NCI-H82 treated with DMSO at 0.1 percent for 48 hours (cell line): Measurements from ENCODE around the gene HK1.
A peak's percentile ranks its signal among the peaks of the same experiment; 100 is the strongest.

Experiments
- DNase-seq: peaks from one replicate; lab custom pipeline; 2025; ENCODE audit not compliant: unreplicated experiment; lab: John Stamatoyannopoulos, UW

HK1 gene

DNA sequence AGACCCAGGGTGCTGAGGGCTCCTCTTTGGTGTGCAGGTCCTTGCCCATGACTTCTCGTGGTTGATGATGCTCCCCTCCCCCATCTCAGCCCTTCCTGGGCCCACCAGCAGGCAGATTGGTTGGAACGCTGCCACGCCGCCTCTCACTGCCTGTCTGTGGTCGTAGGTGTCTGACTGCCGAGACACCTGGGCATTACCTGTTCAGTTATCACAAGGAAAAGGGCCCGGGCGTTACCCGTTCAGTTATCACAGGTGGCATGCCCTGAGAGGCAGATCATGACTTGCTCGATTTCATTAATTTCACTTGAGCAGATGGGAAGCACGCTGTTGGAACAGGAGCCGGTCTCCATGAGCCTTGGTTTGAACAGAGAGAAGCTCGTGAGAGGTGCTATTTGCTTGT lies 95.9 kb downstream of the HK1 start:
- no peak for DNase-seq

DNA sequence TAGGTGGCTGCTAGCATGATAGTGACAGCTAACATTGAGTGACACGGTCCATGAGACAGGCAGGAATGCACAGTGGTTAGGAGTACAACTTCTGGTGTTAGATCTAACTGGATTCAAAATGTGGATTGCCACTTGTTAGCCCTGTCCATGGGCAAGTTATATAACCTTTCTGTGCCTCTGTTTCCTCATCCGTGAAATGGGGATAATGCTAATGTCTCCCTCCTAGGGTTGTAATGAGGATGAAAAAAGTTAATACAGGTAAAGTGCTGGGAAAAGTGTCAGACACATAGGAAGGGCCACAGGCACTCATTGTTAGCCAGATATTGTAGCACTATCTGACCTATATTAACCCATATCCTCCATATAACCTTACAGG lies 96.6 kb downstream of the HK1 start:
- no peak for DNase-seq

DNA sequence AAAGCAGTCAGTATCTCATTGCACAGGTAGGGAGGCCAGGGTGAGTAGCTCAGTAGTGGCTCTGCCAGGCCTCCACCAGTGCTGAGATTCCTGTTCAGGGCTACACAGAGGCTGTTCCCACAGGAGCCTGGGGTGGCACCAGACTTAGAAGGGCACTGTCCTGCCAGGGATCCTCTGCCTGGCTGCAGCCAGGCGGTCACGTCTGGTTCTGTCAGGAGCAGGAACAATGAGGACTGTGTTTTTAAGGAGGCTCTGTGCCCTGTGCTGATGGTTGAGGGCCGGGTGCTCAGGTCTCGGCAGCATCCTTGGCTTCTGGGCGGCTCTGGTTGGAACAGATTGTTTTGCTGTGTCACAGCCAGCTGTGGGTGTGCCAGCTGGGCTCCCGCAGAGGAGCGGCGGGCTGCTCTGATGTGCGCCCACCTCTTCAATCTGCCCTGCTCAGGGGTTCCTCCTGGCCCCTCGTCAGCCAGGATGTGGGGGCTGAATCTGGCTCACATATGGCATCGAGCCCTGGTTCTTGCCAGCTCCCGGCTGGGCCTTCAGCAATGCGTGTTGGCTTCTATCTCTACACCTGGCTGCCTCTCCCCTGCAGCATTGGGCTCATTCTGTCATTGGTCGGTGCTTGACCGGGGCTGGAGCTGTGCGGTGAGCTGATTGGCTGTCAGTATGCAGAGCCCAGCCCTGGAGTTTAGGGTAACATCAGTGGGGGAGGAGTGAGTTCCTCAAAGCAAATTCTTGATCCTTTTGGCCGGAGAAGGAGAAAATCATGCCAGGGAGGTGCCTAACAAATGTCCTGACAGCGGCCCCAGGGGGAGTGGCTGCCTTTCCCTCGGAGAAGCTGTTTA lies 97.2 kb downstream of the HK1 start:
- no peak for DNase-seq

DNA sequence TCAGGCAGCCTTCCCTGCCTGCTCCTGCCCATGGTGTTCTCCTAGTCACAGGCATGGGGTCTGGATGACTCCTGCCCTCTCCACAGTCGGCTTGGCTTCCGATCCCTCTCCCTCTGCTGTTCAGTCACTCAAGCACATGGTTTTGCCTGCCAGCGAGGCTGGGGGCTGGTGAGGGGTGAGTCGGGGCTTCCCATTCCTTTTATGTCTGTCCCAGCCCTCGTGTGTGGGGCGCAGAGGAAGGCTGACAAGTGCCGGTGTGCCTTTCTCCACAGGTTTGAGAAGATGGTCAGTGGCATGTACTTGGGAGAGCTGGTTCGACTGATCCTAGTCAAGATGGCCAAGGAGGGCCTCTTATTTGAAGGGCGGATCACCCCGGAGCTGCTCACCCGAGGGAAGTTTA lies 98.4 kb downstream of the HK1 start:
- DNase-seq, result no peak

DNA sequence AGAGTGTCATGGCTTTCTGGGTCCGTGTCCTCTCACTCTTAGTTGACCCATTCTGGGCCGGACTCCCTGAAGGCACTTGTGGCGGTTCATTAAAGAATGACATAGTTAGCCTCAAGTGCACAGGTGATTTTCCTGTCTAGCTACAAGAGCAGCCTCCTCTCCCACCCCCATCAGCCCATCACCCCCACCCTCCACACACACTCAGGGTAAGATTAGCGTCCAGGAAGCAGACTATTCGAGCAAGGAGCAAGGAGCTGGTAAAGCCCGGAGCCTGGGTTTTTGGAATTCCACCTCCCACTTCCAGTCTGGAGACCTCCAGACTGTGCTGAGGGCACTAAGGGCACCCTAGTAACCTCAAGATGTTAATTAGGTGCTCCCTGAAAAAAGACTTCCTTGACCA lies 98.9 kb downstream of the HK1 start:
- DNase-seq, result no peak

DNA sequence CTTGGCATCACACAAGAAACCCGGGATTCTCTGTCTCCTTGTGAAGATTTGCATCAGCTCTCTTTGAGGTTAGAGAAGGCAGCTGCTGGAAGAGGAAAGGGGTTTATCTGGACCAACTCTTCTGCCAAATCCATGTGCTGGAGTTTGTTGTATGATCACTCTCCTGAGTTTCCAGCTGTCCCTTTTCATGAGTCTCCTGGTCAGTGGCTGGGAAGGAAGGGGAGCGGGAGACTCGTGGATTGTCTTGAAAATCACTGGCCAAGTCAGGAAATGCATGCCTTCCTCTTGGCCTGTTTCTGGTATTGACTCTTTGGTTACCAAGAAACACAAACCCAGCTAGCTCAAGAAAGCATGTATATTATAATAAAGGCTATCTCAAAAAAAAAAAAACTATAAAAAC lies 99.6 kb downstream of the HK1 start:
- DNase-seq, result no peak

DNA sequence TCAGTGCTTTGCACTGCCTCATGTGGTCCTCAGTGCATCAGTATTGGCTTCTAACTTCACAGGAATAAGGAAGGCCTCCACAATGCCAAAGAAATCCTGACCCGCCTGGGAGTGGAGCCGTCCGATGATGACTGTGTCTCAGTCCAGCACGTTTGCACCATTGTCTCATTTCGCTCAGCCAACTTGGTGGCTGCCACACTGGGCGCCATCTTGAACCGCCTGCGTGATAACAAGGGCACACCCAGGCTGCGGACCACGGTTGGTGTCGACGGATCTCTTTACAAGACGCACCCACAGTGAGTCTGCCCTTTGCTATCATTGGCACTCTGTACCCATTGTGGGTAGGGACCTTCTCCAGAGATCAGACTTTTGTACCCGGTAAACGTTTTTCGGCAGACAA lies 101.5 kb downstream of the HK1 start:
- no peak for DNase-seq

DNA sequence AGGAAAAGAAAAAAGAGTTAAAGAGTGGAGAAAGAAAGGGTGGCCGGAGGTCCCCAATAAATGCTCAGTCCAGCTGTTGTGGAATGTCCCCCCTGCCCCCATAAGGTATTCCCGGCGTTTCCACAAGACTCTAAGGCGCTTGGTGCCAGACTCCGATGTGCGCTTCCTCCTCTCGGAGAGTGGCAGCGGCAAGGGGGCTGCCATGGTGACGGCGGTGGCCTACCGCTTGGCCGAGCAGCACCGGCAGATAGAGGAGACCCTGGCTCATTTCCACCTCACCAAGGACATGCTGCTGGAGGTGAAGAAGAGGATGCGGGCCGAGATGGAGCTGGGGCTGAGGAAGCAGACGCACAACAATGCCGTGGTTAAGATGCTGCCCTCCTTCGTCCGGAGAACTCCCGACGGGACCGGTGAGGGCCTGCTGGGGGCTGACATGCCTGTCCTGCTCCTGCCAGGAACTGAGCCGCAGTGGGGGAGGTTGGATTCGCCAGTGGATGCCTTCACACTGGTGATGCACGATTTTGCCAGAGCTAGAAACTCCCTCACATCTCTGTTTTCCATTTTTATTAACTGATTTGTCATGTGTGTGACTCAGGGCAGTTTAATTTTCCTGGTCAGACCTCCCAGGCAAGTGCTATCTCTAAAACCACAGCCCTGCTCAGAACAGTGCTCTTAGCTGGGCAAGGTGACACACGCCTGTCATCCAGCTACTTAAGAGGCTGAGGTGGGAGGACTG lies 104.3 kb downstream of the HK1 start:
- DNase-seq, result no peak

DNA sequence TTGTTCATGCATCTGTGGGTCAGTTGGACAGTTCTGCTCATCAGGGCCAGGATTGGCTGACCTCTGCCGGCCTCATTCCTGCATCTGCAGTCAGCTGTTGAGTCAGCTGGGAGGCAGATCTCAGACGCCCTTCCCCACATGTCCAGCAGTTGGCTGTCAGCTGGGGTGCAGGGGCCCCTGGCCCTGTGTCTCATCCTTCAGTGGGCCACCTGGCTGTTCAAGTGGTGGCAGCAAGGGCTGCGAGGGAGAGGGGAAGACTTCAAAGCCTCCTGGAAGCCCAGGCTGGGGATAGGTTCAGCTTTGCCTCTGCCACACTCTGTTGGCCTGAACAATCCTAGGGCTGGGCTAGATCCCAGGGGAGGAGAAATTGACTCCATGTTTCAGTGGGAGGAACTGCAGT lies 105.3 kb downstream of the HK1 start:
- no peak for DNase-seq

DNA sequence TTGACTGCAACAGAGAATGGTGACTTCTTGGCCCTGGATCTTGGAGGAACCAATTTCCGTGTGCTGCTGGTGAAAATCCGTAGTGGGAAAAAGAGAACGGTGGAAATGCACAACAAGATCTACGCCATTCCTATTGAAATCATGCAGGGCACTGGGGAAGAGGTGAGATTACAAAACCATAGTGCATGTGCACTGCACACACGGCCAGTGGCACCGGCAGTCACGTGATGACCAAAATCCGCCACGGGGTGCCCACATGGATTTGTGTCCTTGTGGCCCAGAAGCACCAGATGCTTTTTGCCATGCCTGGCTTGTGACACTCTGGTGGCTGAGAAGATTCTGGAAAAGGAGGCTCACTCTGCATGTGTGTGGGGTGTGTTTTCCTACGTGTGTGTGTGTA lies 106.0 kb downstream of the HK1 start:
- DNase-seq, result no peak

DNA sequence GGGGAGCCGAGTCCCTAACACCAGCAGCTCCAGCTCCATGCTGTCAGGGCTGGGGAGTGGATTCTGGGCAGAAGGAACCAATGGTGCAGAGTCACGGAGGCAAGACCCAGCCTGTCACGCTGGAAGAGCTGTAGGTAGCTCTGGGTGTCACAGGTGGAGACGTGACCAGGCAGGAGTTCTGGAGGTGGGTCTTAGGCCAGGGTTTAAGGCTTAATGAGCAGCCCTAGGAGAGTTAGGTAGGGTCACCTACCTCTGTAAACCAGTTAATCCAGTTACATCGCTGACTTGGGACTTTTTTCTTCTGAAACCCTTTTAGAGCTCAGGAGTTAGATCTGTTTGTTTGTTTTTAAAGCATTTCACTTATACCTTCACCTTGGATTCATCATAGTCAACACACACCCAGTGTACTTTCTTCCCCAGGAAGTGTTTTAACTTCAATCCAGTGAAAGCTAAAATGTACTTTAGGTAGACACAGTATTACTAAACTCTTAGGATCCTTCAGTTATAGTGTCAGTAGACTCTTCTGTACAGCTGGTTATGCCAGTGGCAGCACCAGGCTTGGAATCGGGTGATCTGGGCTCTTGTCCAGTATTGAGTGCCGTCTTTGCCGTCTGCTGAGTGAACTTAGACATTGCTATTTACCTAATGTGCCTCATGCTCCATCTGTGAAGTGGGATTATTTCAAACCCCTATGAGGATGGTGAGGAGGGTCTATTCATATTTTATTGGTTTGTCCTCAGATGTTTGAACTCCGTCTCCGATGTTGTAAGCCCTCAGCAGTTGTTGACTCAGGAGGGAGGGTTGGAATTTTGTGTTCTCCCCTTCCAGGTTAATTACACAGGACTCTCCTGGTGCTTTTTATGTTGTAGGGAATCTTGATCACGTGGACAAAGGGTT lies 107.4 kb downstream of the HK1 start:
- DNase-seq, result no peak

DNA sequence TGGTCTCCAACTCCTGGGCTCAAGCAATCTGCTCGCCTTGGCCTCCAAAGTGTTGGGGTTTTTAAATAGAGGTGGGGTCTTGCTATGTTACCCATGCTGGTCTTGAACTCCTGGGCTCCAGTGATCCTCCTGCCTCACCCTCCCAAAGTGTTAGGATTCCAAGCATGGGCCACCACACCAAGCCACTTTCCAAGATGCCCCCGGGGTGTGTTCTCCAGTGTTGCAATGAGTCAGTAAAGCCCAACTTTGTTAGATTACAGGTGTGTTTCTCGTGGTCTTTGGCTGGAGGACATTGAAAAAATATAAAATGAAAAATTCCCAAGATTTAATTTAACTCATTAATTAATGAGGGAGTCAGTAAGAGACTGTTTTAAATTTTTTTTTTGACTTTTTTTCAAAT lies 109.2 kb downstream of the HK1 start:
- no peak for DNase-seq

DNA sequence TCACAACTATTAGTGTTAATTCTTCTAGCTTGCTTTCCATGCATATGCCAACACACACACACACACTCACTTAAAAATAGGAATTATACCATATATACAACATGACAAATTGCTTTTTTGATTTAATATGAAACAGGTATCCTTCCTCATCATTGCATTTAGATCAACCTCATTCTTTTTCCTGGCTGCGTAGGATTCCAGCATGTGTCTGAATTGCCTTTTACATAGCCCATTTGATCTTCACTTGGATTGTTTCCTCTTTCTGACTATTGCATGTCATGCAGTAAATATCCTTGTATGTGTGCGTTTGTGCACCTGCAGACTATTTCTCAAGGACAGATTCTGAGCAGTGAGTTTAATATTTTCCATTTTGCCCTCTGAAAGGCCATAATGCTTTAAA lies 110.2 kb downstream of the HK1 start:
- no peak for DNase-seq

DNA sequence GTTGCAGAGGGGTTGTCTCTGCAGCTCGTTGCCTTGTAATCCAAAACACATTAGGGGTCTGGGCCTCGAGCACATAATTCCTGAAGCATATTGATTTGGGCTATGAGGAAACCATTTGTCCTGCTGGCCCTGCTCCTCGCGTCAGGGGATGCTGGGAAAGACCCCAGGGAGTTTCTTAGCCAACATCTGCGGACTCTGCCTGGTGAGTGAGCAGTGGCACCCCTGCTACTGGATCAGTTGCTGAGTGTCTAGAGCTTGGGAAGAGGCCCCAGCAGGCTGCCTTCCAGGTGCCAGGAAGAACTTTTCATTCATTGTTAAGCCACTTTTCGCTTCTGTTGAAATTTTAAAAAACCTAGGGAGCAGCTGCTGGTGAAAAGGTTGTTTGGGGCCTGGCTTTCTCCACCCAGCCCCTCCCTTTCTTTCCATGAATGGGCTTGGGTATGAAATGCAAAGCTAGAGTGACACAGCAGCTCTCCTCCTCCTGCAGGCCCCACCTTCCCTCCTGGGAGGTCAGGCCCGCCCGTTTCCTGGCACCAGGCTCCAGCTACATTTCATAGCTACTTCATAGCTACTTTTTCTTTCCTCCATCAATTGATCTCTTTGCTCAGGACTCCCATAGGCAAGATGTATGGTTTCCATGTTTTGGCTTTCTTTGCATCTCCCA lies 111.7 kb downstream of the HK1 start:
- no peak for DNase-seq

DNA sequence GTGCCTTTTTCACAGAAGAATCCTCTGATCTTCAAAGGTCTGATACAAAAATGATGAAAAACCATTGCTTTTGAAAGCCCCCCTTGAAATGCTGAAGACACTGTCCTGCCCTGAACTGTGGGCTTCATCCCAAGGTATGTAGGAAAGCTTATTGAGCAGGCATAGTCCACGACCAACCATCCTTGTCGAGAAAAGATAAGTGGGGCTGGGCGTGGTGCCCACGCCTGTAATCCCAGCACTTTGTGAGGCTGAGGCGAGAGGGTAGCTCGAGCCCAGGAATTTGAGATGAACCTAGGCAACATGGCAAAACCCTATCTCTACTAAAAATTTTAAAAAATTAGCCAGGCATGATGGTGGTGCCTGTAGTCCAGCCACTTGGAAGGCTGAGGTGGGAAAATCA lies 112.9 kb downstream of the HK1 start:
- no peak for DNase-seq

DNA sequence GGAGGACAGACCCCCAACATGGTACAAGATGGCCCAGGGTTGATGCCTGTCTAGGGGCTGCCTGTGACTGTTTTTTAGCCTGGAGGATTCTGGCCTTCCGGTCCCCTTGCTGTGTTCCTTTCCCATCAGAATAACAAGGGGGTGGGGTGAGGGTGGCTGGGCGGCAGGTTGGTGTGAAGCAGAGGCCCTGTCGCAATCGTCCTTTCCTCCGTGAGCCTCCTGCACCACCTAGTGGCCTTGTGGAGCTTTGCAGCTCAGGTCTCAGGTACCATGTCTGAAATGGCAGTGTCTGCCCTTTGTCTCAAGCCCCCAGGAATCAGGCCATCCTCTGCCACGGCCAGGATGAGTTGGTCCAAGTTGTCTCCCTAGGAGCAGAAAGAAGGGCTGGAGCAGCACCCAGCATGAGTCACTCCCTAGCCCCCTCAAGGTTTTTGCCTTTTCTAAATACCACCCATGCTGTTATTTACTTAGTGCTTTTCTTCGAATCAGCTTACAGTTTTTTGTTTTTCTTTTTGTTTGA lies 114.2 kb downstream of the HK1 start:
- peak; percentile 30 for DNase-seq

DNA sequence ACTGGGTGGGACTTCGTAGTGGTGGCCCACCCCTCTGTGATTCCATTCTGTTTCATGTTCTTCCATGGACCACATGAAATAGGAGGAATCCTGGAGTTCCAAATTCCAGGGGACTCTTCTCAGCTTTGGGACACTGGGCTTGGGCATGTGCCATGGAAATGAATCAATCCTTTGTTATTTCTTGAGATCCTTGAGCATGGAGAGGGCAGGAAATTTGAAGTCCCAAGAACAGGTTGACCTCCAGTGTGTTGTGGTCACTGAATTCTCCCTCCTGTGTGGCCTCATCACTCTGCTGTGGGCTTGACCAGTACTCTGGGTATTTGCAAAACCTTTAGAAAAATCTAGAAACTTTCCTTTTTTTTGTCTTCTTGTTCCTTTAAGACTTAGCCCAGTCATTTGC lies 115.7 kb downstream of the HK1 start:
- no peak for DNase-seq

DNA sequence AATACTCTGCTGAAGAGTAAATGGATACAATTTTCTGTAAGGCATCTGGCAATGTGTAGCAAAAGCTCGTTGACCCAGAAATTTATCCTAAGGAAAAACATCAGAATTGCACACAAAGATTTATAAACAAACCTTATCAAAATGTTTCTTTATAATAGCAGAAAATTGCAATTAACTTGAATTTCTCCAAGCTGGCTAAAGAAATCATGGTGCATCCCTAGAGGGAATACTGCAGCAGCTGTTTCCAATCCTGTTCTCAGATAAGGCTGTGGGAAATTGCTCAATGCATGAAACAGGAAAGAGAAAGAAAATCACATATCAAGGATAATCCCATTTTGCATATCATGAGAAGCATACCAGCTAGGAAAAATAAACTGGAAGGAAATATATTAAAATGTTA lies 119.7 kb downstream of the HK1 start:
- no peak for DNase-seq

DNA sequence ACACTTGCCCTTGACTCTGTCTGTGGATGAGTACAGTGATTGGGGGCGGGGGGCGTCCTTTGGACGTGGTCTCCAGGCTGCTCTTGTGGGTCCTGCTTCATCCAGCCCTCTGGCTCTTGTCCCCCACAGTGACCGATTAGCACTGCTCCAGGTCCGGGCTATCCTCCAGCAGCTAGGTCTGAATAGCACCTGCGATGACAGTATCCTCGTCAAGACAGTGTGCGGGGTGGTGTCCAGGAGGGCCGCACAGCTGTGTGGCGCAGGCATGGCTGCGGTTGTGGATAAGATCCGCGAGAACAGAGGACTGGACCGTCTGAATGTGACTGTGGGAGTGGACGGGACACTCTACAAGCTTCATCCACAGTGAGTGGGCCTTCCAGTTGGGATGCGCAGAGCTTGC lies 120.2 kb downstream of the HK1 start:
- DNase-seq, result no peak

DNA sequence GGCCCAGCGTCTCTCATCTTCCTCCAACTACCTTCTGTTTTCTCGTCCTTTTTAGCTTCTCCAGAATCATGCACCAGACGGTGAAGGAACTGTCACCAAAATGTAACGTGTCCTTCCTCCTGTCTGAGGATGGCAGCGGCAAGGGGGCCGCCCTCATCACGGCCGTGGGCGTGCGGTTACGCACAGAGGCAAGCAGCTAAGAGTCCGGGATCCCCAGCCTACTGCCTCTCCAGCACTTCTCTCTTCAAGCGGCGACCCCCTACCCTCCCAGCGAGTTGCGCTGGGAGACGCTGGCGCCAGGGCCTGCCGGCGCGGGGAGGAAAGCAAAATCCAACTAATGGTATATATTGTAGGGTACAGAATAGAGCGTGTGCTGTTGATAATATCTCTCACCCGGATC lies 122.6 kb downstream of the HK1 start:
- no peak for DNase-seq

DNA sequence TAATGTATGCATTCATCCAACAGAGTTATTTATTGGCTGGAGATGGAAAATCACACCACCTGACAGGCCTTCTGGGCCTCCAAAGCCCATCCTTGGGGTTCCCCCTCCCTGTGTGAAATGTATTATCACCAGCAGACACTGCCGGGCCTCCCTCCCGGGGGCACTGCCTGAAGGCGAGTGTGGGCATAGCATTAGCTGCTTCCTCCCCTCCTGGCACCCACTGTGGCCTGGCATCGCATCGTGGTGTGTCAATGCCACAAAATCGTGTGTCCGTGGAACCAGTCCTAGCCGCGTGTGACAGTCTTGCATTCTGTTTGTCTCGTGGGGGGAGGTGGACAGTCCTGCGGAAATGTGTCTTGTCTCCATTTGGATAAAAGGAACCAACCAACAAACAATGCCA lies 123.1 kb downstream of the HK1 start:
- no peak for DNase-seq
